Pancreas (tissue), 10 donors: ENCODE data around the gene ROBO3. TPM values are rescaled to one million over a fixed set of nuclear protein-coding genes. Genes with fewer than 3 reads are reported as not detected.
A peak's percentile ranks its signal among the peaks of the same experiment; 100 is the strongest.

Experiments used
- ATAC-seq, 4 donors: fragments of 200-7000 bp; cut with Tn5 transposase; one replicate each; pipeline versions ENCODE4 v1.8.0 to v1.9.1; 2020; ENCODE audit warnings: mild to moderate bottlenecking in 4 of 4, moderate library complexity in 4 of 4
- DNase-seq, 6 donors: peaks; one replicate each; pipeline ENCODE4 v3.0.0-alpha.2; 2020
- FAIRE-seq: peaks from 2 replicates; lab custom pipeline; 2012; peaks lifted over from hg19 to GRCh38; lab: Jason Lieb, UNC
- H3K27ac ChIP-seq, 4 donors: fragments of 200-600 bp; sonication (generic); 1 replicate in 3 of 4; 2 replicates in 1 of 4; pipeline versions ENCODE4 v1.5.0 to v1.8.0; 2020
- H3K27me3 ChIP-seq, 4 donors: fragments of 200-600 bp; one replicate each; pipeline ENCODE4 v1.8.0; 2021
- H3K36me3 ChIP-seq, 3 donors: fragments of 200-600 bp; sonication (generic) in 1 of 3; one replicate each; pipeline versions ENCODE4 v1.5.0 to v1.8.0; 2020 to 2021
- H3K4me1 ChIP-seq, 3 donors: fragments of 200-600 bp; one replicate each; pipeline ENCODE4 v1.8.0; 2021
- H3K4me3 ChIP-seq, 4 donors: fragments of 200-600 bp; sonication (generic) in 2 of 4; one replicate each; pipeline versions ENCODE4 v1.5.0 to v1.8.0; 2020 to 2021
- H3K9me3 ChIP-seq, 4 donors: fragments of 200-600 bp; one replicate each; pipeline ENCODE4 v1.8.0; 2021
- WGBS, 2 donors: extraction: QIAGEN DNeasy Blood & Tissue Kit; methylation state at CpG; one replicate each; pipeline ENCODE4 v1.1.7; 2013; 5-methylcytosine and 5-hydroxymethylcytosine counted together
- intact Hi-C, 3 donors: fragments of 100-400 bp; cut with DNase I; formaldehyde crosslinking; loops; one replicate each; pipeline versions ENCODE4 v1.11.1 to v1.14.2; 2022
- polyA plus RNA-seq, 2 donors: library from polyadenylated mRNA; stranded (reverse); fragments of 200-250 nt; gene quantifications; one replicate each; pipeline ENCODE4 v1.2.3, GENCODE V29; 2013
- total RNA-seq, 6 donors: library from RNA; stranded (reverse); fragmentation: NEBNext Ultra II Directional in 4 of 6; extraction: Animal tissue kit (Norgen Biotek cat#: 25700) in 4 of 6; gene quantifications; one replicate each; pipeline versions ENCODE4 v1.2.1 to v1.2.4, GENCODE V29; 2021 to 2023
- TF ChIP-seq, protein P1 (sequence below), 4 donors: fragments of 200-600 bp; sonication (generic) in 3 of 4; IDR thresholded peaks; one replicate each; pipeline versions ENCODE4 v1.5.0 to v1.8.0; 2021; ENCODE audit warnings: antibody characterized with exemption in 4 of 4
- donor health status: healthy with polysubstance abuse.
- donor health status: DM: no; HTN: no; CAD: no; lungs with moderate emphysema.
- donor health status: DM: no; HTN: no; CAD: no.
- donor health status: control.
- donor health status: control.
- donor health status: Bipolar disorder and iron deficiency.
- donor health status: DM: yes; HTN: yes; CAD: no.
- donor health status: DM: no; HTN: no; CAD: no.
- donor health status: DM: no; HTN: no; CAD: no.
- donor health status: DM: yes; HTN: yes; CAD: no.

The ROBO3 gene
- total and polyA plus RNA-seq, 8 donors: 1.1 to 25.0 (median 2.8) TPM

DNA sequence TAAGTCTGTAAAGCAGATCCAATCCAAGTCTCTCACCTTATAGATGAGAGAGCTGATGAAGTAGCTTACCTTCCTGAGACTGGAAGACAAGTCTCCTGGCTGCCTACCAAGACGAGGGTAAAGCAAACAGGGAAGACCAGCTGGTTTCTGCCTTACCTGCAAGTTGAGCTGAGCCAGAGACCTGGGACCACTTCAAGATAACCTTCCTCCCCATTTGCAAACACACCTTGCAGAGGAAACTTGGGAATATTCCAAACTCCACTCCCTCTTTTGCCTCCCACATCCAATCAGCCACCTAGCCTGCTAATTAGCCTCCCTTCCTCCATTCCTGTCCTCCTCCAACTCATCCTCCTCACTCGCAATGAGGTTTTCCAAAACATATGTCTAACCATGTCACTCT lies 23.4 kb upstream of the ROBO3 start:
- intact Hi-C loops: no loop called here
- no peak for ATAC-seq
- Histone ChIP-seq H3K36me3 (no peaks in the 10 kb centered on the region), H3K27me3 (peaks cover 0 to 68% (median 8%) of the 10 kb centered on the region in 4 donors), H3K4me1 (peaks cover 0 to 8% (median 0%) of the 10 kb centered on the region in 3 donors), H3K27ac (no peak overlapping the region), H3K9me3 (no peaks in the 10 kb centered on the region), H3K4me3 (no peak overlapping the region)
- no peak for DNase-seq
- 30 to 38% methylated on average over 2 of the region's 2 CpGs for WGBS, 2 donors
- no peak for FAIRE-seq
- TF ChIP-seq, protein P1, sequence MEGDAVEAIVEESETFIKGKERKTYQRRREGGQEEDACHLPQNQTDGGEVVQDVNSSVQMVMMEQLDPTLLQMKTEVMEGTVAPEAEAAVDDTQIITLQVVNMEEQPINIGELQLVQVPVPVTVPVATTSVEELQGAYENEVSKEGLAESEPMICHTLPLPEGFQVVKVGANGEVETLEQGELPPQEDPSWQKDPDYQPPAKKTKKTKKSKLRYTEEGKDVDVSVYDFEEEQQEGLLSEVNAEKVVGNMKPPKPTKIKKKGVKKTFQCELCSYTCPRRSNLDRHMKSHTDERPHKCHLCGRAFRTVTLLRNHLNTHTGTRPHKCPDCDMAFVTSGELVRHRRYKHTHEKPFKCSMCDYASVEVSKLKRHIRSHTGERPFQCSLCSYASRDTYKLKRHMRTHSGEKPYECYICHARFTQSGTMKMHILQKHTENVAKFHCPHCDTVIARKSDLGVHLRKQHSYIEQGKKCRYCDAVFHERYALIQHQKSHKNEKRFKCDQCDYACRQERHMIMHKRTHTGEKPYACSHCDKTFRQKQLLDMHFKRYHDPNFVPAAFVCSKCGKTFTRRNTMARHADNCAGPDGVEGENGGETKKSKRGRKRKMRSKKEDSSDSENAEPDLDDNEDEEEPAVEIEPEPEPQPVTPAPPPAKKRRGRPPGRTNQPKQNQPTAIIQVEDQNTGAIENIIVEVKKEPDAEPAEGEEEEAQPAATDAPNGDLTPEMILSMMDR (IDR thresholded peaks at IDR 0.05): no peak

DNA sequence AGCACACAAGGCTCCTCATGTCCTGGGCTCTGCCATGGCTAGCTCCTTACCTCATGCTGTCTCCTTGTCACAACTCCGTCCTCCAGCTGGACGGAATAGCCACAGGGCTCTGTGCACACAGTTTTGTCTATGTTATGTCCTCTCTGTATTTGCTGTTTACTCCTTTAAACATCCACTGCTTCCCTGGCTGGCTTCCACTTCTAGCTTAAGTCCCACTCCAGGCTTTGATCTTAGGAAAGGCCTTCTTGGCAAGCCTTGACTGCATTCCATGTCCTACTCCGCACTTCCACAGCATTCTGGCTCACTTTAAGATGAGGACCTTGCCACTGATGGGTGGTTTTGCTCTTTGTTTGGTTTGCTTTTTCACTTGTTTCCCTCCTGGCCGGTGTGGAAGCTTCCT lies 22.9 kb upstream of the ROBO3 start:
- TF ChIP-seq, protein P1 (IDR thresholded peaks at IDR 0.05): no peak
- H3K4me3 ChIP-seq: no peak overlapping the region
- H3K9me3 ChIP-seq: no peaks in the 10 kb centered on the region
- ATAC-seq: no peak
- H3K4me1 ChIP-seq: peaks cover 0 to 8% (median 0%) of the 10 kb centered on the region in 3 donors
- intact Hi-C loops: no loop called here
- no peaks in the 10 kb centered on the region for H3K36me3 ChIP-seq
- DNase-seq: no peak
- FAIRE-seq: no peak
- H3K27me3 ChIP-seq: peaks cover 0 to 68% (median 8%) of the 10 kb centered on the region in 4 donors
- no peak overlapping the region for H3K27ac ChIP-seq
- WGBS, 2 donors: 34 to 42% methylated on average over 4 of the region's 4 CpGs

DNA sequence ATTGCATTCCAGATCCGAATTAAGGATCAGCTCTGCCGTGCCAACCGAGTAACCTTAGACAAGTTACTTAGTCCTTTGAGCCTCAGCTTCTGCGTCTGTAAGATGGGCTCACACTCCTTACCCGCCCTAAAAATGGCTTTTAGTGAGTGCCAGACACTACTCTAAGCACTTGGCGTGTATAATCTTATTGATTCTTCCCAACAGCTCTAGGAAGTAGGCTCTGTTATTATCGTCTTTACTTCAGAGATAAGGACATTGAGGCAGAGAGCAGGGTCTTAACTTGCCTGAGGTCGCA lies 21.7 kb upstream of the ROBO3 start:
- ATAC-seq: no peak
- DNase-seq: no peak
- 7 to 14% methylated on average over 8 of the region's 8 CpGs for WGBS, 2 donors
- intact Hi-C loops: no loop called here
- Histone ChIP-seq H3K4me3 (no peak overlapping the region), H3K36me3 (no peaks in the 10 kb centered on the region), H3K27me3 (peaks cover 0 to 71% (median 8%) of the 10 kb centered on the region in 4 donors), H3K9me3 (no peaks in the 10 kb centered on the region), H3K27ac (no peak overlapping the region), H3K4me1 (peaks cover 0 to 8% (median 0%) of the 10 kb centered on the region in 3 donors)
- no peak for FAIRE-seq
- TF ChIP-seq, protein P1 (IDR thresholded peaks at IDR 0.05): no peak

- Histone ChIP-seq H3K36me3 (no peaks in the 10 kb centered on the region), H3K9me3 (no peaks in the 10 kb centered on the region), H3K27me3 (peaks cover 0 to 62% (median 4%) of the 10 kb centered on the region in 4 donors), H3K4me1 (peaks cover 0 to 1% (median 0%) of the 10 kb centered on the region in 3 donors), H3K27ac (no peak overlapping the region), H3K4me3 (no peak overlapping the region)
- TF ChIP-seq, protein P1 (IDR thresholded peaks at IDR 0.05): no peak
- intact Hi-C loops: no loop called here
- no peak for FAIRE-seq
- ATAC-seq: no peak
- WGBS, 2 donors: 13 to 15% methylated on average over 8 of the region's 8 CpGs
- no peak for DNase-seq
Measured at GRCh38 chr11:124844664-124845079, 20.6 kb upstream of the ROBO3 start.

DNA sequence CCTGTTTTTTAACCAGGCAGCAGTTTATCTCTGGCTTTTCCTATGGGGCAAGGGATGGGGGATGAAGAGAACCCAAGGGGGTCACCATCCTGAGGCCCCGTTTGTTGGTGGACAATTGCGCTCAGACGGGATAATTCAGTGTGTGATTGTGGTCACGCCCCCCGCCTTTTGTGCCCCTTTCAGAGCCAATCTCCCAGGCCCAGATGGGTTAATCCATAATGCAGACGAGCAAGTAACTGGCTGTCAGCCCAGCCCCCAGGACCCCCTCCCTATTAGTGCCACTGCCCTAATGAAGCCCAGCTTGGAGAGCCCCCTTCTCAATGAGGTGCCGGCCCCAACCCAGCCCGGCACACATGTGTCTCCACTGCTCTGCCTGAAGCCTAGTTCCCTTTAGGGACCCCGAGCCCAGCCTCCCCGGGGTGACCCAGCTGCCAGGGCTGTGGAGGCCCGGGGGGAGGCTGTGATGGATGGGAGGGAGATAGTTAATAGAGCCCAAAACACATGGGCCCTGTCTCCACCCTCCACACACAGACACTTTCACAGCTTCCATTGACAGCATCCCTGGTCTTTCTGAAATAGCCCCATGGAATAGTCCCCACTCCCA lies 19.1 kb upstream of the ROBO3 start:
- Histone ChIP-seq H3K27me3 (peaks cover 0 to 50% (median 3%) of the 10 kb centered on the region in 4 donors), H3K36me3 (no peaks in the 10 kb centered on the region), H3K27ac (no peak overlapping the region), H3K4me1 (no peaks in the 10 kb centered on the region), H3K9me3 (no peaks in the 10 kb centered on the region), H3K4me3 (no peak overlapping the region)
- WGBS, 2 donors: 10 to 11% methylated on average over 11 of the region's 11 CpGs
- DNase-seq (peak in 1 of 6 donors; percentile 47), ATAC-seq (no peak), FAIRE-seq (no peak)
- TF ChIP-seq, protein P1 (IDR thresholded peaks at IDR 0.05): no peak
- intact Hi-C loops: no loop called here
